Muscle of leg (tissue), 16 donors: Measurements from ENCODE around the gene ZNF436. TPM values are rescaled to one million over a fixed set of nuclear protein-coding genes. Genes with fewer than 3 reads are reported as not detected.

Experiments
- DNase-seq: peaks from one replicate; pipeline ENCODE4 v3.0.0; 2013
- H3K27ac ChIP-seq: one replicate; pipeline ENCODE4 v1.5.1; 2013; ENCODE audit warnings: mild to moderate bottlenecking, low read length, control low read depth
- H3K27me3 ChIP-seq: one replicate; pipeline ENCODE4 v1.6.1; 2013; ENCODE audit warnings: low read length; ENCODE audit not compliant: control insufficient read depth, insufficient read depth
- H3K36me3 ChIP-seq: one replicate; pipeline ENCODE4 v1.6.1; 2013; ENCODE audit warnings: low read length; ENCODE audit not compliant: control insufficient read depth, insufficient read depth
- H3K4me1 ChIP-seq: one replicate; pipeline ENCODE4 v1.6.1; 2013; ENCODE audit warnings: low read length; ENCODE audit not compliant: control insufficient read depth, insufficient read depth
- H3K4me3 ChIP-seq: one replicate; pipeline ENCODE4 v1.5.1; 2013; ENCODE audit warnings: low read length, control low read depth
- H3K9me3 ChIP-seq: replicated peaks from 2 replicates; pipeline ENCODE4 v1.6.1; 2013; ENCODE audit warnings: low read depth, low read length; ENCODE audit not compliant: control insufficient read depth
- WGBS: methylation state at CpG from one replicate; pipeline ENCODE4 v1.1.5; 2013; ENCODE audit warnings: missing lambda C conversion rate; ENCODE audit not compliant: insufficient coverage; 5-methylcytosine and 5-hydroxymethylcytosine counted together
- long read RNA-seq, 11 donors: transcript quantifications; one replicate each; lab custom pipeline, GENCODE V29; 2026
- polyA plus RNA-seq, 8 donors: library from polyadenylated mRNA; unstranded; fragments of 120-200 nt; gene quantifications; one replicate each; pipeline versions ENCODE4 v1.2.1 to v1.2.3, GENCODE V29; 2013; ENCODE audit warnings: inconsistent platforms in 1 of 8, low replicate concordance in 1 of 8; ENCODE audit not compliant: insufficient read length in 8 of 8, insufficient read depth in 1 of 8
- total RNA-seq: library from RNA; stranded (reverse); fragments of 120-200 nt; gene quantifications from one replicate; pipeline ENCODE4 v1.2.4, GENCODE V29; 2013

Gene ZNF436
- total RNA-seq (50.8 TPM), polyA plus RNA-seq (10 to 100 TPM; 30.0 to 42.9 (median 38.4) TPM)
- long read RNA-seq, donor 1, full-length matches to known transcripts, result 1 of 1 reads
- long read RNA-seq, donor 1, partial matches to known transcripts, result 0 of 1 reads
- long read RNA-seq, donor 1, other reads (novel, unspliced or antisense), result 0 of 1 reads
- long read RNA-seq, donor 2, full-length matches to known transcripts, result 2 of 2 reads
- long read RNA-seq, donor 2, partial matches to known transcripts, result 0 of 2 reads
- long read RNA-seq, donor 2, other reads (novel, unspliced or antisense), result 0 of 2 reads
- long read RNA-seq, donor 3, full-length matches to known transcripts, result 2 of 2 reads
- long read RNA-seq, donor 3, partial matches to known transcripts, result 0 of 2 reads
- long read RNA-seq, donor 3, other reads (novel, unspliced or antisense), result 0 of 2 reads
- long read RNA-seq, donor 4, full-length matches to known transcripts, result 3 of 3 reads
- long read RNA-seq, donor 4, partial matches to known transcripts, result 0 of 3 reads
- long read RNA-seq, donor 4, other reads (novel, unspliced or antisense), result 0 of 3 reads
- long read RNA-seq, donor 5, full-length matches to known transcripts, result 11 of 11 reads
- long read RNA-seq, donor 5, partial matches to known transcripts, result 0 of 11 reads
- long read RNA-seq, donor 5, other reads (novel, unspliced or antisense), result 0 of 11 reads
- long read RNA-seq, donor 6, full-length matches to known transcripts, result 7 of 7 reads
- long read RNA-seq, donor 6, partial matches to known transcripts, result 0 of 7 reads
- long read RNA-seq, donor 6, other reads (novel, unspliced or antisense), result 0 of 7 reads
- long read RNA-seq, donor 7, full-length matches to known transcripts, result 9 of 9 reads
- long read RNA-seq, donor 7, partial matches to known transcripts, result 0 of 9 reads
- long read RNA-seq, donor 7, other reads (novel, unspliced or antisense), result 0 of 9 reads
- long read RNA-seq, donor 8, full-length matches to known transcripts, result 9 of 9 reads
- long read RNA-seq, donor 8, partial matches to known transcripts, result 0 of 9 reads
- long read RNA-seq, donor 8, other reads (novel, unspliced or antisense), result 0 of 9 reads
- long read RNA-seq, donor 9, full-length matches to known transcripts, result 3 of 3 reads
- long read RNA-seq, donor 9, partial matches to known transcripts, result 0 of 3 reads
- long read RNA-seq, donor 9, other reads (novel, unspliced or antisense), result 0 of 3 reads
- long read RNA-seq, donor 10, full-length matches to known transcripts, result 7 of 7 reads
- long read RNA-seq, donor 10, partial matches to known transcripts, result 0 of 7 reads
- long read RNA-seq, donor 10, other reads (novel, unspliced or antisense), result 0 of 7 reads
- long read RNA-seq, donor 11, full-length matches to known transcripts, result 5 of 5 reads
- long read RNA-seq, donor 11, partial matches to known transcripts, result 0 of 5 reads
- long read RNA-seq, donor 11, other reads (novel, unspliced or antisense), result 0 of 5 reads

DNA sequence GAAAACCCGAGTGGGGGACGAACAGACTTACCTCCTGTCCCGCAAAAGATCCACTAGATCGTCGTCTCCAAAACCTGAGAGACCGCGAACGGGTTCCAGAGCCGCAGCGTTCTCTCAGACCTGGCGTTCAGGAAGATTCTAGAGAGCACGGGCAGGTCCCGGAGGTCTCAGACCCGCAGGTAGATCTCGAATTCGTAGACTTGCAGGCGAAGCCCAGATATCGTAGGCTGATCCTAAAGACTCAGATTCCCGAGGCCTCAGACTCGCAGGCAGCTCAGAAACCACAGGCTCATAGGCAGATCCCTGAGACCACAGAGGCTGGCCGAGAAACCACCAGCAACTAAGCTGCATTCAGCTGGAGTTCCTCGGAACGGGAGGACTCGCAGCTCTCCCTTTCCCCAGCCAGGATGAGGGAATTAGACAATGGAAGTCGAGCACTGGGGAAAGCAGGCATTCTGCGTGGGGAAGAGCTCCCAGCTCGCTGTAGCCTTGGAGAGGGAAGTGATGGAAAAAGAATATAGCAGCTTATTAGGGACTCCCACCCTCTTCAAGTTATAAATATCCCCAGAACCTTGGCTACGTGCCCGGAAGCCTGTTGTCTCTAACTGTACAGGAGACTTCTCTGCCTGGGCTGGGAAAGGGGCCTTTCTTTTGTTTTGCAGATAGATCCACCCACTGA lies at the start of gene ZNF436:
TSS of gene ZNF436 (minus strand) at position 502 of the 679 bp plus-strand sequence. CDS start 1,831 bp downstream, outside the sequence.
- WGBS, result under 1% methylated on average over 23 of the region's 29 CpGs
- H3K4me3 ChIP-seq, result peak within 1 kb of the TSS; percentile 90

DNA sequence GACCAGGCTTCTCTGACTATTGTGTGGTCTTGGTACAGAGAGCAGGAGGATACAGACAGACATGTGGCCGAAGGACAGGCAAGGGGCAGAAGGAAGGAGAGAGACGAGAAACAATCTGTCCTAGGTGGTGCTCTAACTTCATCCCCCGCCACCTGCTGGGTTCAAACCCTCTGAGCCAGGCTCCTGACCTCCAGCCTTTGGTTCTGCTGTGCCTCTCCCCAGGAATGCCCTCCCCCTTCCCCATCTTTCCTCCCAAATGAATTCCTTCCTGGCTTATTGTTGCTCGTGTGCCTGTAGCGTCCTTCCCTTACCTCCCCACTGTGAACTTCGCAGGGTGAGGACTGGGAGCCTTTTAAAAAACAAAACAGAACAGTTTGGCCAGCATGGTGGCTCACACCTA lies 49.5 kb upstream of the ZNF436 start:
- Histone ChIP-seq H3K27ac (no peak overlapping the region), H3K4me3 (no peak overlapping the region), H3K9me3 (no peaks in the 10 kb centered on the region), H3K4me1 (peaks cover 49% of the 10 kb centered on the region), H3K27me3 (no peaks in the 10 kb centered on the region), H3K36me3 (peaks cover 40% of the 10 kb centered on the region)
- DNase-seq, result no peak
- 50% methylated on average over 4 of the region's 6 CpGs for WGBS

More for the DNA sequence above, at the start of gene ZNF436:
- DNase-seq, result peak; percentile 99
- no peaks in the 10 kb centered on the region for H3K27me3 ChIP-seq
- peak within 1 kb of the TSS; percentile 99 for H3K27ac ChIP-seq
- peaks cover 45% of the 10 kb centered on the region for H3K4me1 ChIP-seq
- peaks cover 35% of the 10 kb centered on the region for H3K36me3 ChIP-seq
- H3K9me3 ChIP-seq, result peaks cover 11% of the 10 kb centered on the region

DNA sequence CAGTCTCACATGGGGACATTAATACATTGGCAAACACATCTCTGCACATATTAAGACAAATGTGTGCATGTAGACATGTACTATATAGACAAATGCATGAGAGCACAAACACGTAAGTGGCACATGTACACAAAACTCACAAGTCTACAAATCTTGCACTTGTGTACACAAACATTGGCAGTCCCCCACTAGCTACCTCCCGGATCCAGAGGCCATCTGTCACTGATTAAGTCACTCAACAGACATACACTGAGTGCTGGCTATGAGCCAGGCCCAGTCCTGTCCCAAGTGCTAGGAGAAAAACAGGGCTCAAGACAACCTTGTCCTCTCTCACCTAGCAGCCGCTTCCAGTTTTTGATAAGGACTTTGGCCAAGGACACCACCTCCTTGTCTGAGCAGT lies 47.9 kb upstream of the ZNF436 start:
- no peak overlapping the region for H3K4me3 ChIP-seq
- WGBS, result 0% methylated on average over 1 of the region's 3 CpGs
- H3K4me1 ChIP-seq, result peaks cover 36% of the 10 kb centered on the region
- H3K27me3 ChIP-seq, result no peaks in the 10 kb centered on the region
- peaks cover 40% of the 10 kb centered on the region for H3K36me3 ChIP-seq
- no peaks in the 10 kb centered on the region for H3K9me3 ChIP-seq
- DNase-seq, result peak; percentile 74
- peak overlapping the region; percentile 60 for H3K27ac ChIP-seq

DNA sequence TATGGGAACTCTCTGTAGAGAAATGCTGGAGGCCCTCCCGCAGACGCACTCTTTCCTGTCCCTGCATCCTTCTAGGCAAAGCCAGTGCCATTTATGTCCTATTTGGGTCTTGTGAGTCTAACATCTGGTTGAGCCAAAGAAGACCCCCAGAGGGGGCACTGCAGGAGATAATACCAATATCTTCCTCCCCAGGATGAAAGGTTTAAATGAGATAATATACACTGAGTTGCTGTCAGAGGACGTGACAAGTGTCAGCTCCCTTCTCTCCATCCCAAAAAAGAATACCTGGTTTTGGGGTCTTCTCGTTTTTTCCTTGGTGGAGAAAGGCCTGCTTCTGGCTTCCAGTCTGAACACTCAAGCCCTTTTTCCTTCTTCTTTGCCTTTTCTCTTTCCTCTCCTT lies 47.3 kb upstream of the ZNF436 start:
- Histone ChIP-seq H3K4me1 (peaks cover 30% of the 10 kb centered on the region), H3K9me3 (no peaks in the 10 kb centered on the region), H3K27ac (no peak overlapping the region), H3K27me3 (no peaks in the 10 kb centered on the region), H3K4me3 (no peak overlapping the region), H3K36me3 (peaks cover 40% of the 10 kb centered on the region)
- WGBS, result no CpG with 5 or more reads among the region's 4 CpGs
- DNase-seq, result no peak

DNA sequence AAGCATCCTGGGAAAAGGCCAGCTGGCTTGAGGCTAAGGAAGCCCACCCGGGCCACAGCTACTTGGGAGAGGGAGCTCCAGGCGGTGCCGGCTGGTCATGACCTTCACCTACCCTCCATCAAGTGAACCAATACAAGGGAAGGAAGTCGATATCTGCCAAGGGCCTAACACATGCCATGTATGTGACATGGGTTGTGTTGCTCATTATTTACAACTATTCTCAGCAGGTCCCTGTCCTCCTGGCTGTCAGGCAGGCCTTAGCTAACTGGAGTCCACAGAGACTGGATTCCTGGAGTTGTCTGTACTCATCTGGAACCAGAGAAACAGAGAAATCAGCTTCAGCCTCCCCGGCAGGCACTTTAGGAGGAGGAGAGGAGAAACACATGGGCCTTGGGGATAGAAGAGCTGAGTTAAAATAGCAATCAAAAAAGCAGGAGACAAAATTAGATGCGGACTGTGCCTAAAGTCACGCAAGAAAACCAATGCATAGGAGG lies 39.2 kb upstream of the ZNF436 start:
- peak; percentile 72 for DNase-seq
- Histone ChIP-seq H3K4me3 (no peak overlapping the region), H3K27me3 (no peaks in the 10 kb centered on the region), H3K27ac (peak overlapping the region; percentile 51), H3K4me1 (peaks cover 27% of the 10 kb centered on the region), H3K36me3 (peaks cover 57% of the 10 kb centered on the region), H3K9me3 (no peaks in the 10 kb centered on the region)
- WGBS, result 50% methylated on average over 1 of the region's 7 CpGs

DNA sequence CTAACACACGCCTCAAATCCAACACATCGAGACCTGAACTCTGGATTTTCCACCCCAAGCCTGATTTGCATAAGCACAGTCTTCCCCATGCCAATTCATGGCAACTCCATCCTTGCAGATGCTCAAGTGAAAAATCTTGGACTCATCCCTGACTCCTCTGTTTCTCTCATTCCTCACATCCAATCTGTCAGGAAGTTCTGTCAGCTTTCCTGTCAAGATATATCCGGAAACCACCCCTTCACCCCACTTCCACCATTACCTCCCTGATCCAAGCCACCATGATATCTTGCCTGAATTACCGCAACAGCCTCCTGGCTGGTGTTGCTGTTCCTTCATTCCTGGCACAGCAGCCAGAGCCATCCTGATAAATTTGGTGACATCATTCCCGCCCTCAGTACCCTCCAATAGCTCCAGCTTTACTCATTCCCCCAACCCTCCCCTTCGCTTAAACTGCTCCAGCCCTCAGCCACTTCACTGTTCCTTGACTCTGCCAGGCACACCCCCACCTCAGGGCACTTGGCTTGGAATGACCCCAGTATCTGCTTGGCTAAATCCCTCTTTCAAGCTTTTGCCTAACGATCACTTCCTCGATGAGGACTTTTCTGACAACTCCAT lies 37.5 kb upstream of the ZNF436 start:
- 84% methylated on average over 8 of the region's 8 CpGs for WGBS
- Histone ChIP-seq H3K9me3 (no peaks in the 10 kb centered on the region), H3K27me3 (no peaks in the 10 kb centered on the region), H3K4me1 (peaks cover 41% of the 10 kb centered on the region), H3K27ac (no peak overlapping the region), H3K36me3 (peaks cover 64% of the 10 kb centered on the region), H3K4me3 (no peak overlapping the region)
- no peak for DNase-seq

DNA sequence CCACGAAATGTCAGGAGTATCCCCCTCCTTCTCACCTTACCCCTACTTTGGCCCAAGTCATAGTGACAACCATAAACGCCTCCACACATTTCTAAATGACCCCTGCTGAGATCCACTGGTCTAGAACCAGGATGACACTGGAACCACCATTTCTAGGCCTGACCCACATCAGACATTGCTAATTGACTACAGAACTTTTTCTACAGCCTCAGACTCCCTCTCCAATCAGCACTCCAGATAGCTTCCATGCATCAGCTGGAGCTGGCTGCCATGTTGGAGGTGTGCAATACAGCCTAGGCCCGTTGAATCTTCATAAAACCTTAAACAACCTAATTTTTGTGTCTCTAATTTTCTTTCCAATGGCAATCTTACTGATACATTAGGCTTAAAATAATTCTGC lies 36.3 kb upstream of the ZNF436 start:
- Histone ChIP-seq H3K4me1 (peaks cover 52% of the 10 kb centered on the region), H3K4me3 (no peak overlapping the region), H3K36me3 (peaks cover 70% of the 10 kb centered on the region), H3K27ac (no peak overlapping the region), H3K9me3 (no peaks in the 10 kb centered on the region), H3K27me3 (no peaks in the 10 kb centered on the region)
- WGBS, result 85% methylated on average over 3 of the region's 3 CpGs
- DNase-seq, result no peak

DNA sequence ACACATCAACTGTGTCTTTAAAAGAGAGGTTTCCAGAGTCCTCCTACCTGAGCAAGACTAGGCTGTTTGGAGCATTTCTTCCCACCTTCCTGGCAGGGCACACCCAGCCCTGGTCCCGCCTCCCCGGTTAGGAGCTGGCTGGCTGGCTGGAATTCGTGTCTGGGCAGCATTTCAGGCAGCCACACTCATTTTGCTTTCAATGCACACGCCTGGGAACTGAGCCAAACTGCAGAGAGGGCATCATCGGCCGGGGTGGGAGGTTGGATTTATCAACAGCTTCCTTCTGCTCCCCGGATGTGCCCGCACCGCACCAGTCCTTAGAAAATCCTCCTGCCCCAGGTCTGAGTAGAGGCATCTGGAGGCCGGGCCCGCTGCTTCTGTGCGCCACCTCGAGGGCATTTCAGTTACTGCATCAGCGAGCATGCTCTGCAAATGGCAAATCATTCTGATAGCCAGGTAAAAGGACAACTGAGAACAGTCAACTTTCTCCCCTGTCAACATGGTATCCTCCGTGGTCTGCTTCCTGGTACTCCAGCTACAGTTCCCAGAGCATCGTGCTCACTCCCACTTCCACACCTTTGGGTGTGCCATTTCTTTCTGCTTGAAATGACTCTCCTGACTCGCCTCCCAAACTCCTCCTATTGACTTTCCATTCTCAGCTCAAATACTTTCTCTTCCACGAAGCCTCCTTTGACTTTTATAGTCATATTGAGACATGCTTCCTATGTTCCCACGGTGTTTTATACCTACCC lies 34.3 kb upstream of the ZNF436 start:
- WGBS, result 9% methylated on average over 17 of the region's 19 CpGs
- H3K9me3 ChIP-seq, result no peaks in the 10 kb centered on the region
- peaks cover 52% of the 10 kb centered on the region for H3K4me1 ChIP-seq
- H3K27me3 ChIP-seq, result no peaks in the 10 kb centered on the region
- DNase-seq, result peak; percentile 87
- H3K4me3 ChIP-seq, result no peak overlapping the region
- peaks cover 72% of the 10 kb centered on the region for H3K36me3 ChIP-seq
- H3K27ac ChIP-seq, result peak overlapping the region; percentile 52
